HG03097 (cell line): ENCODE measurements around the gene IWS1.
A peak's percentile ranks its signal among the peaks of the same experiment; 100 is the strongest.
"Not testable (repeated sequence)": the region's sequence is repeated elsewhere in the genome, so short reads cannot be mapped to it uniquely, and the experiment has no call there.

Experiments
- ATAC-seq: cut with Tn5 transposase; IDR thresholded peaks from one replicate; pipeline ENCODE4 v1.9.1; 2021; ENCODE audit not compliant: unreplicated experiment, low FRiP score

Gene IWS1

DNA sequence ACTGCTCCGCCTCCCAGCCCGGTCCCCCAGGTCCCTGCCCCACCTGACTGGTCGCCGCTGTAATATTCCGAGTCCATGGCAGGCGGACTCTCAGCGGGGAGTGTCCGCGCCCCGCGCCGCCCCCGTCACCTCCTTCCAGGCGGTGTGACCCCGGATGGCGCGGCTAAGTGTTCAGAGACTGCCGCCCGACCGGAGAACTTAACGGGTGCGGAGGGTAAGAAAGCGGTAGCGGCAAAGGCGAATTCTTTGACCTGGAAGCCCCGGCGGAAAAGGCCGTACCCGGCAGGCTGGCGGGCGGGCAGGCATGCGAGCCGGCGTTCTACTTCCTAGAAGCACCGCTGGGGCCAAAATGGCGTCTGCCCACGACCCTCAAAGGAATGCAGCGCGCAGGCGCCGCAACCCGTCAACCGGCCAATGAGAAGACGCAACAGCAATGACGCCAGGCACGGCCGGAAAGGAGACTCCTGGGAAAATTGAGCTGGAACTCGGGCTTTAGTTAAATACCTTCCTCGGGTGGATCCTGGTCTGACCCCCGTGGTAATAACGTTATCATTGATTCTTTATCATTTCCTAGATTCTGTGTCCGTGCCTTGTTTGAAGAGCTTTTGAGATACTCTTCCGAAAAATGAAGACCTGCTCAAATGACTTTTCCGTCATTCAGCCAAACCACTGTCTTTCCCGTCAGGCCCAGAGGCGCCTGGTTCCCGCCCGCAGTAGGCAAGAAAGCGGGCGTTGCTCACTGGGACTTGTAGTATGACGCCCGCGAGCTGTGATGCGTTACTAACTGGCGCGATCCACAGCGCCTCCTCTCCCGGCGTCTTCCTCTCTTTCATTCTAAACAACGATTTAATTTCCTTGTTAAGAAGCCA is at the start of gene IWS1:
Gene IWS1, minus strand, starts transcription at position 358 of the 869 bp plus-strand sequence. Its CDS starts 281 bp downstream, at position 77.
- peak; percentile 79 for ATAC-seq

DNA sequence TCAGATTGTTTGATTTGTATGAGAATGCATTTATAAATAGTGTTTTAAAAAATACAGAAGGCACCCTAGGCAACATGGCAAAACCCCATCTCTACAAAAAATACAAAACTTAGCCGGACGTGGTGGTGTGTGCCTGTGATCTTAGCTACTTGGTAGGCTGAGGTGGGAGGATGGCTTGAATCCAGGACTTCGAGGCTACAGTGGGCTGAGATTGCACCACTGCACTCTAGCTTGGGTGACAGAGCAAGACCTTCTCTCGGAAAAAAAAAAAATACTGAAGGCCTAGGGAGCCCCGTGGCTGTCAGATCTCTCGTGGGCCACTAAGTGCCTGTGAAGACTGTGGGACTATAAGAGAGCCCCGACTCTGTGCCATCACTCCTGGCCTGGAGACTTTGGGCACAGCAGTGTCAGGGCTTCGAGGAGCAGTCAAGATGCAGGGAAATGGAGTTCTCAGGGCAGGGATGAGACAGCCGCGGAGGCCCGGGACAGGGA is 49.7 kb upstream of the IWS1 start:
- no peak for ATAC-seq

DNA sequence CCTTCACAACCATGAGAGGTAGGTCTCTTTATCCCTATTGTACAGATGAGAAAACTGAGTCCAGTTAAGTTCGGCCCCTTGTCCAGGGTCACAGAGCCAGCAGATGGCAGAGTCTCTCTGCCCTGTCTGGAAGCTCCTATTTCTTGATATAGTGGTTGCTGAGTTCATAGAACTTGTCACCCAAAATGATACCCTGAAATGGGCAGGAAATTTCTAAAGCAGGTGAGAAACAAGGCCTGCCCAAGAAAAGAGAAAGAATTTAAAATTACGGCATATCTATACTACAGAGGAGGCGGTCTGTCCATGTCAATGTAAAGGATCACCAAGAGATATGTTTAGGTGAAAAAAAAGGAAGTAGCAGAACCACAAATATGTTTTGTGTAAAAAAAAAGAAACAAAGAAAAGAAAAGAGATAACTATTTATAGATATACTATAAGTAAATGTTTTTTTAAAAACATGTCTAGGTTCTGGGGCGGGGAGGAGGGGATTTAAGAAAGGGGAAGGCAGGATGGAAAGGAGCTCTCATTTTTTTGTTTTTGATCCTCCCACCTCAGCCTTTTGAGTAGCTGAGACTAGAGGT is 49.0 kb upstream of the IWS1 start:
- ATAC-seq = no peak

DNA sequence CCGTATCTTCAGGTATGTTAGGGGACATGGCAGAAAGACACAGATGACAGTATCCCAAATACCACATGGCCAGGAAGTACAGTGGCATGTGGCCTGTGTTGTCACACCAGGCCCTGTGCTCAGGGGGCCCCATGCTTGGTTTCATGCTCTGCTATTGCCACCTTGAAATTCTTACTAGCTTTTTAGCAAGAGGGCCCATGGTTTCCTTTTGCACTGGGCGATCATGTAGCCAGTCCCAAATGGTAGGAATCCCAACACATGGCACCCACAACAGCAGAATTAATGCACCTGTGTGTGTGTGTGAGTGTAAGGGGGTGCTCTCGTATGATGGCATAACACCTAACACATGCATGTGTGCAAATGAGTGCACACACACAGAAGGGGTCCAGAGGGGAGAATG is 48.4 kb upstream of the IWS1 start:
- ATAC-seq = no peak

GRCh38 chr2:127573771-127574170 is 47.5 kb upstream of the IWS1 start:
- ATAC-seq = no peak

- ATAC-seq = no peak
Measured at GRCh38 chr2:127573298-127573697, 47.0 kb upstream of the IWS1 start.

- no peak for ATAC-seq
Measured at GRCh38 chr2:127572841-127573240, 46.6 kb upstream of the IWS1 start.

GRCh38 chr2:127572352-127572751 is 46.1 kb upstream of the IWS1 start:
- ATAC-seq = not testable (repeated sequence)

DNA sequence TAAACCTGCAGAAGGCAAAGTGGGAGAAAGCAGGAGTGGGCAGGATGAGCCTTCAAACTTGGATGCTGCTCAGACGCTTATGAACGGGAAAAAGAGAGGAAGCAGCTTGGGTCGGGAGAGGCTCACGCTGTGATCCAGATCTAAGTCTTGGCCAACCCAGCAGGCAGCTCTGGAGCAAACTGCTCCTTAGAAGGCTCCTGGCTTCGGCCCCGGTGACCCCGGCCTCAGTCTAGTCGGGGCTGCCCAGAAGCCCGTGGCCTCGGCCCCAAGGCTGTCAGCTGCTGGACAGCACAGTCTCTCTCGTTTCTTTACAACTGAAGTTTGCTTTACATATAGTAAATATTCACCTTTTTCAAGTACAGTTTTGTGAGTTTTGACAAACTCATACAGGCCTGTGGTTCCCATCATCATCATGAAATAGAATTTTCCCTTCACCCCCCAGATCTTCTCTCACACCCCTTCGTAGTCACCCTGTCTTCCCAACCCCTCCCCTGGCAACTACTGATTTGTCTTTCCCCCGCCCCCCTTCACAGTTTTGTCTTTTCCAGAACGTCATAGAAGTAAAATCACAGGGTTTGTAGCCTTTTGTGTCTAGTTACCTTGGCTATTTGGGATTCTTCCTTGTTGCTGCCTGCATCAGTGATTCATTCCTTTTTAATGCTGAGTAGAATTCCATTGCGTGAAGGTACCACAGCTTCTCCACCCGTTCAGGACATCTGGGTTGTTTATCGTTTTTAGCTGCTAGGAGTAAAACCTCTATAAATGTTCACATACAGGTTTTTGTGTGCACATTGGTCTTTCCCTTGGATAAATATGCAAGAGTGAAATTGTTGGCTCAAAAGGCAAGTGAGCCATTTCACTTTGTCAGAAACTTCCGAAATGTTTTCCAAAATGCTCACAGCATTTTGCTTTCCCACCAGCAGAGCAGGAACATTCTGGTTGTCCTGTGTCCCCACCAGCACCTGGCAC is 44.3 kb upstream of the IWS1 start:
- ATAC-seq = no peak

DNA sequence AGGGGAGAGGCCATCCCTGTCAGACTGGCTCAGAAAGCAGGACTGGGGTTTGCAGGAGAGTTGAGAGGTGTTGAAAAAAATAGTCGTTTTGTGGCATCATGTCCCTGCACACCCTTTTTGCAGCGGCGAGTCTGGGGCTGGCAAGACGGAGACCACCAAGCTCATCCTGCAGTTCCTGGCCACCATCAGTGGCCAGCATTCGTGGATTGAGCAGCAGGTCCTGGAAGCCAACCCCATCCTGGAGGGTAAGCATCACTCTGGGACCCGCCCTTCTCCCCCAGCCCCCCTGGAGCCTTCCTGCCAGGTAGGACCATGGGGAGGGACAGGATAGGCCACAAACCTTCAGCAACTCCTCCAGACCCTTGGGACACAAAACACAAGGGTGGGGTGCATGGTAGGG is 43.4 kb upstream of the IWS1 start:
- no peak for ATAC-seq

DNA sequence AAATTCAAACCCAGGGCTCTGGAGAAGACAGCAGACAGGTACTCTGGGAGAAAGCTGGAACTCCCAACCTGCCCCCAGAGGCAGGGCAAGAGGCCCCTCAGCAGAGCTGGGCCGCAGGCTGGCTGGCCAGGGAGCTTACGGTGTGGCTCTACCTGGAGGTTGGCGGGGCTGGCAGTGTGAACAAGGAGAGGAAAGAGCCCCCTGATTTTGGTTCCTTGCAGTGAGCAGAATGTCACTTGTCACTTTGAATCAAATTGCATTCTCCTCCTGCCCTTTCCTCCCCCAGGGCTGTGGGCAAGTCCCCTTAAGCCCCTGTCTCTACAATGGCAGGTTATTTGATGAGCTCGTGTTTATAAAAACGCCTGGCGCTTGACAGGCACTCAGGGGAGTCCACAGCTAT is 41.8 kb upstream of the IWS1 start:
- ATAC-seq = no peak

DNA sequence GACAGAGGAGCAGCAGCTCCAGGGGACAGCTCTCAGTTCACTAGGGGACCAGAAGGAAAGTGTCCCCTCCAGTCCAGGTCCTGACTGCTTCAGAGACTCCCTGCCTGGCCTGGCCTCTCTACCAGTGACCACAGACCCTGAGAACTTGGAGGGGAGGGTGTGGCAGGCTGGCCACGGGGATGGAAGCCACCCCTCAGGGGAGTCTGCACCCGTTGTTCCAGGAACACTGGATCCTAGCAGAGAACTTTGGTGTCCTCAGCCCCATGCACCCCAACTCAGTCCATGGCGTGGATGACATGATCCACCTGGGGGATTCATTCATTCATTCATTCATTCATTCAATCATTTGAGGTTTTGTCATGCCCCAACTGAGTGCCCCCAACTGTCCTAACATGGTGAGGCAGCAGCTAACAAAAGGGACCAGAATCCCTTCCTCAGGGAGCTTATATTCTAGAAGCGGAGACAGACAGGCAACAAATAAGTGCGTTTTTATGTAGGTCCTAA is 41.1 kb upstream of the IWS1 start:
- ATAC-seq = no peak

DNA sequence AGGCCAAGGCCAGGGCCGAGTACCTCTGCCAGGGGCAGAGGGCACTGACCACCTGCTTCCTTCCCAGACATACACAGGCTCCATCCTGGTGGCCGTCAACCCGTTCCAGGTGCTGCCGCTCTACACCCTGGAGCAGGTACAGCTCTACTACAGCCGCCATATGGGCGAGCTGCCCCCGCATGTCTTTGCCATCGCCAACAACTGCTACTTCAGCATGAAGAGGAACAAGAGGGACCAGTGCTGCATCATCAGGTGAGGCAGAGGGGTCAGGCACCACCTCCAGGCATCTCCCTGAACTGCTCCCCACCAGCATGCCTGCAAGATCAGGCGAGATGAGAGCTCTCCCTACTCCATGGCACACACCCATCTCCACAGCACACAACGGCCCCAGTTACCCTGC is 40.3 kb upstream of the IWS1 start:
- ATAC-seq = no peak

- ATAC-seq = no peak
Measured at GRCh38 chr2:127566139-127566417, 39.8 kb upstream of the IWS1 start.

GRCh38 chr2:127565261-127566138 is 39.2 kb upstream of the IWS1 start:
- ATAC-seq = no peak

DNA sequence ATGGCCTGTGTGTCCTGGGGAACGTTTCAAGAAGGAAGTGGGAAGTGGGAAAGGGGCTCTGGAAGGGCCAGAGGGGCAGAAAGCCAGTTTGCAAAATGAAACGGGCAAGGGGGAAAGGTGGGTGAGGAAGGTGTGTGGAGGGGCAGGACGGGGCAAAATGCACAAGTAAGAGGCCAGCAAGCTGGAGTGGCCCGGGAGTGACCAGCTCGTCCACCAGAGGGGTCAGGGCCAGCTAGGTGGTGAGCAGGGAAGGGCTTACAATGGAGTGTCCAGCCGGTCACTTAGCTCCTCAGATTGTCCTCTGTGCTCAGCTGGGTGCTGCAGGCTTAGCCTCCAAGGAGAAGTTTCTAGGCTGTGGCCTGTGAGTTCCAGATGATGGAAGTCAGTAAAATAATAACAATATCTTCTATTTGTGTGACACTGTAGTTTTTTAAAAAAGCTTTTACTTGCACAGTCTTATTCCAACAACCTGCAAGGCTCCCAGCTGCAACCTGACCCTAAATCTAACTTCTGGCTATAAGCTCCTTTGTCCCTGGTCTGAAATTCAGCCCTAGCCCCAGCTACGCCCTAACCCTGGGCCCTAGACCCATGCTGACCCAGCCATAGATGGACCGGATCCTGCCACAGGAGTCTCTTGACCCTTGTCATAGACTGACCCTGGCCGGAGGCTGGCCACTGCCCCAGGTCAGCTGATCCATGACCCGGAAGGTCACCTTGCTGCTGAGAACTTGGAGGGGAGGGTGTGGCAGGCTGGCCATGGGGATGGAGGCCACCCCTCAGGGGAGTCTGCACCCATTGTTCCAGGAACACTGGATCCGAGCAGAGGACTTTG is 38.4 kb upstream of the IWS1 start:
- no peak for ATAC-seq

DNA sequence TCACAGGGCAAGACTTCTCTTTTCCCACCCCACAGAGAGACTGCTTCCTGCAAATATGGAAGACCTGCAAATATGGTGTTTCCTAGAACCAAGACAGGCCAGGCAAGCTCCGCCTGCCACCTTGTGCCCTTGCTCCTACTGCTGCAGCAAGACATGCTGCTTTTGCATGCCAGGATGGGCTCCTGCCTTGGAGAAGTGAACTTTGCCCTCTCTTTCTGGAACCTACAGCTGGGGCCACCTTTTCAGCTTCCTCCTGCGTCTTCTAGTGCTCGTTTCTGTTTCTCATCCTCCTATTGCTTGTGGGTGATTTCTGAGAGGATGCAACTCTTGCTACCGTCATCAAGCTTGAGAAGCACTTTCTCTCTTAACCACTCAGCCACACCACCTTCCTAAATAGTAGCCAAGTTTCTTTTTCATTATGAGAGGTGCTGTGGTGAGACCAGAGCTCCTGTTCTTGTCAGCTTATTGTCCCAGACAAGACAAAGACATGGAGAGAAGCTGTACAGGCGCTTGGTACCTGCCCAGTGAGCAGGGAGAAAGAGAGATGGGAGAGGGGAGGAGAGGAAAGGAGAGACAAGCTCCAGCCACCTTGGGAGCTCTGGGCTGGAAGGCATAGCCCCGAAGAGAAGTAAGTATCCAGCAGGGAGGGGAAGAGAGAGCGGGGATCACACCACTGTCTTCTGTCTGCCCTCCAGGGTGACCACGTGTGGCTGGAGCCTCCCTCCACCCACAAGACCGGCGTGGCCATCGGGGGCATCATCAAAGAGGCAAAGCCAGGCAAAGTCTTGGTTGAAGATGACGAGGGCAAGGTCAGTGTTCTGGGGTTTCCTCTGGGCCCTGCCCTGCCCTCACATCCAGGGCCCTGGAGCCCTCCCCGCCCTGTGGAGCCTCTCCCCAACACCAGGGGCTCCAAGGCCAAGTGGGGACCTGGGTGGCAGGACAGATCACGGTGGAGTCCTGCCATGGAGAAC is 37.5 kb upstream of the IWS1 start:
- ATAC-seq = peak; percentile 97

DNA sequence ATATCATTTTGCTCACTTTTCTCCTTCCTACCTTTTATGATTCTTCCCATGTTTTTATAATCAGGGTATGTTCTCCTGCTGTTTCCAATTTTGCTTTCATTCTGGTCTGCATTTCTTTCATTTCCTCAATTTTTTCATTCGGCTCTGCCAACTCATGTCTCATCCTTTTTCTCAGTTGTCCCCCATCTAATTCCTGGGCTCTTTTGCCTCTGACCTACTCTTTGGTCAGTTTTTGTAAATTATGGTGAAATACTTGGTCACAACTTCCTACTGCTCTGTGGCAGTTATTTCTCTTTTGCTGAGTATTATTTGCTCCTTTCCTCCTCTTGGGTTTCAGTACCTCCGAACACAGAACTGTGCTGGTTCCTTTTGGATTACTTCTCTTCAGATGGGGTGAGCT is 36.6 kb upstream of the IWS1 start:
- ATAC-seq = no peak
